Kidney (tissue), 14 donors: Measurements from ENCODE around the gene ISM2. TPM values are rescaled to one million over a fixed set of nuclear protein-coding genes. Genes with fewer than 3 reads are reported as not detected.
A peak's percentile ranks its signal among the peaks of the same experiment; 100 is the strongest.
"Not testable (repeated sequence)": the region's sequence is repeated elsewhere in the genome, so short reads cannot be mapped to it uniquely, and the experiment has no call there.

Experiments
- DNase-seq, 5 donors: peaks; one replicate each; pipeline ENCODE4 v3.0.0-alpha.2; 2013 to 2020
- FAIRE-seq: peaks from 2 replicates; lab custom pipeline; 2012; peaks lifted over from hg19 to GRCh38; lab: Jason Lieb, UNC
- H3K27ac ChIP-seq, 2 donors: one replicate each; pipeline ENCODE4 v1.7.0; 2013; ENCODE audit warnings: low read depth in 2 of 2, low read length in 2 of 2, inconsistent platforms in 1 of 2
- H3K27me3 ChIP-seq: one replicate; pipeline ENCODE4 v1.7.1; 2013; ENCODE audit warnings: low read length, inconsistent platforms; ENCODE audit not compliant: control insufficient read depth, insufficient read depth
- H3K36me3 ChIP-seq, 3 donors: one replicate each; pipeline versions ENCODE4 v1.7.0 to v1.7.1; 2013; ENCODE audit warnings: low read length in 3 of 3, control low read depth in 1 of 3, inconsistent platforms in 1 of 3; ENCODE audit not compliant: insufficient read depth in 3 of 3, control insufficient read depth in 2 of 3
- H3K4me1 ChIP-seq, 3 donors: one replicate each; pipeline versions ENCODE4 v1.7.0 to v1.7.1; 2013; ENCODE audit warnings: low read length in 3 of 3, inconsistent platforms in 1 of 3, low read depth in 1 of 3; ENCODE audit not compliant: control insufficient read depth in 2 of 3, insufficient read depth in 2 of 3
- H3K4me3 ChIP-seq, 3 donors: one replicate each; pipeline versions ENCODE4 v1.7.0 to v1.8.1; 2013; ENCODE audit warnings: low read length in 3 of 3, control low read depth in 1 of 3, inconsistent platforms in 1 of 3
- H3K9ac ChIP-seq, 3 donors: one replicate each; pipeline versions ENCODE4 v1.7.0 to v1.7.1; 2013; ENCODE audit warnings: low read length in 3 of 3, control low read depth in 1 of 3, inconsistent platforms in 1 of 3
- H3K9me3 ChIP-seq, 3 donors: one replicate each; pipeline versions ENCODE4 v1.7.0 to v1.7.1; 2013; ENCODE audit warnings: low read length in 3 of 3, control low read depth in 1 of 3, inconsistent platforms in 1 of 3; ENCODE audit not compliant: control insufficient read depth in 2 of 3, insufficient read depth in 1 of 3
- CTCF ChIP-seq: IDR thresholded peaks from 3 replicates; pipeline ENCODE4 v1.5.1; 2012; ENCODE audit warnings: mild to moderate bottlenecking, moderate library complexity, borderline replicate concordance; ENCODE audit not compliant: insufficient read depth; ENCODE audit errors: extremely low read depth
- intact Hi-C: fragments of 100-400 bp; cut with DNase I; formaldehyde crosslinking; loops from one replicate; pipeline ENCODE4 v1.11.1; 2022
- polyA plus RNA-seq: library from polyadenylated mRNA; stranded (reverse); fragments of 350-450 nt; fragmentation: Illumina TruSeq; extraction: RNeasy Lipid Tissue Mini Kit (QIAGEN cat#74804); gene quantifications from one replicate; pipeline ENCODE4 v1.2.3, GENCODE V29; 2014; ENCODE audit warnings: low read depth, low replicate concordance; ENCODE audit not compliant: insufficient read depth
- total RNA-seq: library from RNA; stranded (reverse); fragmentation: NEBNext Ultra II Directional; extraction: Animal tissue kit (Norgen Biotek cat#: 25700); gene quantifications from one replicate; pipeline ENCODE4 v1.2.1, GENCODE V29; 2021
- donor health status: control.
- donor health status: control.
- donor health status: control.
- donor health status: control.
- donor health status: control.
- donor health status: DM: yes; HTN: yes; CAD: no.
- donor health status: Normal renal cell carcinoma (clear cell type).

ISM2 gene
- total and polyA plus RNA-seq, 2 donors from 2014 or later, result 0.57 to 0.80 TPM

- H3K27ac ChIP-seq, result no peak overlapping the region
- no peak overlapping the region for H3K9ac ChIP-seq
- H3K4me3 ChIP-seq, result no peak overlapping the region
- H3K27me3 ChIP-seq, result no peaks in the 10 kb centered on the region
- intact Hi-C loops, result no loop called here
- FAIRE-seq, result no peak
- no peaks in the 10 kb centered on the region for H3K9me3 ChIP-seq
- H3K36me3 ChIP-seq, result no peaks in the 10 kb centered on the region
- H3K4me1 ChIP-seq, result no peaks in the 10 kb centered on the region
- TF ChIP-seq CTCF, result no peak
- no peak for DNase-seq
Observed at GRCh38 chr14:77529963-77530362, 31.3 kb upstream of the ISM2 start.

DNA sequence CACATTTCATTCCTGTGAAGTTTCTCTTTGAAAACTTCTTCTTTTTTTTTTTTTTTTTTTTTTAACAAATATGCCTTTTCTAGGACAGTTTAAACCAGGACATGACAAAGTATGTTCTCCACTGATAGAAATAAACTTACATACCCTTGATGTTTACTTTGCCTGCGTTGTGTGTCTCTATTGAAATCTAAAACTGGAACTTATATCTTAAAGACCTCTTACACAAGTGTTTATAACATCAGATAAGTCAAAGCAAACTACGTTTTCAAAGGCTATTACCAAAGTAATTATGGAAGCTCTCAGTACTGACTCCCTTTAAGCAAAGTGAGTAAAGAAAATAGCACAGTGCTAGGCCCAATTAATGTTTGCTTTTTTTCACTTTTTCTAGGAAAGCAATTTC is 30.6 kb upstream of the ISM2 start:
- no peak for DNase-seq
- Histone ChIP-seq H3K36me3 (no peaks in the 10 kb centered on the region), H3K9ac (no peak overlapping the region), H3K4me3 (no peak overlapping the region), H3K9me3 (no peaks in the 10 kb centered on the region), H3K27me3 (no peaks in the 10 kb centered on the region), H3K4me1 (no peaks in the 10 kb centered on the region), H3K27ac (no peak overlapping the region)
- TF ChIP-seq CTCF, result no peak
- intact Hi-C loops, result no loop called here
- no peak for FAIRE-seq

GRCh38 chr14:77528701-77529100 is 30.1 kb upstream of the ISM2 start:
- H3K27ac ChIP-seq, H3K9ac ChIP-seq, H3K4me1 ChIP-seq, DNase-seq, H3K4me3 ChIP-seq, H3K9me3 ChIP-seq, FAIRE-seq, intact Hi-C loops, H3K27me3 ChIP-seq, H3K36me3 ChIP-seq: not testable (repeated sequence)

DNA sequence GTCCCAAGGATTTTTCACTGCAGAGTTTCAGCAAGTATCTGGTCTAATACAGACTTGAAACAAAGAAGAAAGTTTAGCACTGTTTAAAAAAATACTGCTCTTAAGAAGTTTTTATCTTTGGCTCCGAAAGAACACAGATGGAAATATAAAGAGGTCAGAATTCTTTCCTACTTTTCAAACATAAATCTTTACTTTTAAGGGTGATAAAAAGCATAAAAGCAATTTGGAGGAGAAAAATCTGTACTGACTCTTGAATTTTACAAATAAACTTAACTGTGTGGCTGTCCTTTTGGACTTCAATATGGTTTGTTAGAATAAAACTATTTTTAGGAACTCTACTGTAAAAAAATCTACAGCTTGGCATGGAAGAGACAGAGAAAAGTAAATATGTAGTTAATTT is 27.6 kb upstream of the ISM2 start:
- no peak for FAIRE-seq
- no peak overlapping the region for H3K4me3 ChIP-seq

More for the DNA sequence above, 27.6 kb upstream of the ISM2 start:
- H3K4me1 ChIP-seq, result peaks cover 0 to 4% (median 0%) of the 10 kb centered on the region in 3 donors
- DNase-seq, result peak in 2 of 5 donors; percentile 60 to 90
- H3K36me3 ChIP-seq, result peaks cover 0 to 4% (median 1%) of the 10 kb centered on the region in 3 donors
- no peak overlapping the region for H3K9ac ChIP-seq
- H3K27ac ChIP-seq, result no peak overlapping the region
- intact Hi-C loops, result no loop called here
- H3K27me3 ChIP-seq, result no peaks in the 10 kb centered on the region
- TF ChIP-seq CTCF, result no peak
- H3K9me3 ChIP-seq, result no peaks in the 10 kb centered on the region
